HEK293 (cell line): ENCODE results near the gene TMEM61.

Experiments
- KLF7 ChIP-seq: fragments of 450-650 bp; formaldehyde crosslinking; IDR thresholded peaks from 2 replicates; pipeline ENCODE4 v1.5.1; 2016; ENCODE audit warnings: missing biosample characterization, missing genetic modification characterization, borderline replicate concordance
- MEIS1 ChIP-seq: sonication (generic); formaldehyde crosslinking; IDR thresholded peaks from 2 replicates; pipeline ENCODE4 v1.8.1; 2022; ENCODE audit warnings: missing genetic modification reagents, mild to moderate bottlenecking, borderline replicate concordance
- SETDB1 ChIP-seq: IDR thresholded peaks from one replicate; pipeline ENCODE4 v1.6.1; 2017; ENCODE audit warnings: mild to moderate bottlenecking, low read length, moderate library complexity, mixed read lengths; ENCODE audit not compliant: insufficient read length
- ZBTB21 ChIP-seq: fragments of 450-650 bp; formaldehyde crosslinking; IDR thresholded peaks from 2 replicates; pipeline ENCODE4 v1.5.1; 2017; ENCODE audit warnings: missing biosample characterization, missing genetic modification characterization
- ZNF121 ChIP-seq: fragments of 450-650 bp; formaldehyde crosslinking; IDR thresholded peaks from 2 replicates; pipeline ENCODE4 v1.5.1; 2016; ENCODE audit warnings: missing biosample characterization, missing genetic modification characterization
- ZNF248 ChIP-seq: fragments of 450-650 bp; formaldehyde crosslinking; IDR thresholded peaks from 2 replicates; pipeline ENCODE4 v1.5.1; 2017; ENCODE audit warnings: missing biosample characterization, missing genetic modification characterization
- ZNF274 ChIP-seq, 2 experiments: fragments of 200-500 bp in 1 of 2; fragments of 450-650 bp in 1 of 2; sonication (Bioruptor generic) in 1 of 2; formaldehyde crosslinking in 1 of 2; IDR thresholded peaks; 2 replicates each; pipeline versions ENCODE4 v1.5.1 to v1.6.1; 2014 to 2016; ENCODE audit warnings: borderline replicate concordance in 1 of 2, inconsistent platforms in 1 of 2, low read length in 1 of 2, missing biosample characterization in 1 of 2, missing genetic modification characterization in 1 of 2
- ZNF391 ChIP-seq: fragments of 450-650 bp; formaldehyde crosslinking; IDR thresholded peaks from 2 replicates; pipeline ENCODE4 v1.5.1; 2016; ENCODE audit warnings: low read depth, missing biosample characterization, missing genetic modification characterization, borderline replicate concordance
- TF ChIP-seq, protein P1 (sequence below): fragments of 450-650 bp; formaldehyde crosslinking; IDR thresholded peaks from 2 replicates; pipeline ENCODE4 v1.5.1; 2016; ENCODE audit warnings: missing biosample characterization, missing genetic modification characterization
- TF ChIP-seq, protein P2 (sequence below): fragments of 450-650 bp; formaldehyde crosslinking; IDR thresholded peaks from 2 replicates; pipeline ENCODE4 v1.5.1; 2017; ENCODE audit warnings: missing biosample characterization, missing genetic modification characterization
- TF ChIP-seq, protein P3 (sequence below): fragments of 450-650 bp; formaldehyde crosslinking; IDR thresholded peaks from 2 replicates; pipeline ENCODE4 v1.5.1; 2016; ENCODE audit warnings: missing biosample characterization, missing genetic modification characterization
- TF ChIP-seq, protein P4 (sequence below): fragments of 450-650 bp; formaldehyde crosslinking; optimal IDR thresholded peaks from 2 replicates; pipeline ENCODE3; 2016; ENCODE audit warnings: missing biosample characterization, mild to moderate bottlenecking, missing genetic modification characterization
- TF ChIP-seq, protein P5 (sequence below): fragments of 450-650 bp; formaldehyde crosslinking; IDR thresholded peaks from 2 replicates; pipeline ENCODE4 v1.5.1; 2016; ENCODE audit warnings: missing biosample characterization, missing genetic modification characterization
- TF ChIP-seq, protein P6 (sequence below): fragments of 450-650 bp; formaldehyde crosslinking; IDR thresholded peaks from 2 replicates; pipeline ENCODE4 v1.5.1; 2017; ENCODE audit warnings: missing biosample characterization, missing genetic modification characterization
- TF ChIP-seq, protein P7 (sequence below): fragments of 450-650 bp; formaldehyde crosslinking; IDR thresholded peaks from 2 replicates; pipeline ENCODE4 v1.5.0; 2017; ENCODE audit warnings: missing biosample characterization, missing genetic modification characterization, borderline replicate concordance

TMEM61 gene

DNA sequence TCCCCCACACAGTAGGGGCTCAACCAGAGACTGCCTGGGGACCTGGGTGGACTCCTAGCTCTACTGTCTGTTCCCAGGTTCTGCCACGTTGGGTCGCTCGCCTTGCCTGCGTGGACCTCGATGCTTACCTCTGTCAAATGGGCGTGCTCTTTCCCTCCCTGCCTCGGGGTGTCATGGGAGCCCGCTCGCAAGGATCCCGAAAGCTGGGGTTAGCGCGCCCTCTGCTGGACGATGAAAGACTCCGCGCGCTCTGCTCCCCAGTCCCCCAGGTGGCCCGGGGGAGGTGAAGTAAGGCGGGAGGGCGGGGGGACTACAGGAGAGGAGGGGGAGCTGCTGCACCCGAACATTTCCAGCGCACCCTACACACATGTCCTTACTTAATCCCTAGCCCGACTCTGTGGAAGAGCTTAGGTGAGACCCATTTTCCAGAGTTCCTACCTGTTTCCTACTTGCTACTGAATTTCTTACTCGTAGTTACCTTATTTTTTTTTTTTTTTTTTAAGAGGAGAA lies 16.0 kb downstream of the TMEM61 start (continued):
- TF ChIP-seq, protein P1, sequence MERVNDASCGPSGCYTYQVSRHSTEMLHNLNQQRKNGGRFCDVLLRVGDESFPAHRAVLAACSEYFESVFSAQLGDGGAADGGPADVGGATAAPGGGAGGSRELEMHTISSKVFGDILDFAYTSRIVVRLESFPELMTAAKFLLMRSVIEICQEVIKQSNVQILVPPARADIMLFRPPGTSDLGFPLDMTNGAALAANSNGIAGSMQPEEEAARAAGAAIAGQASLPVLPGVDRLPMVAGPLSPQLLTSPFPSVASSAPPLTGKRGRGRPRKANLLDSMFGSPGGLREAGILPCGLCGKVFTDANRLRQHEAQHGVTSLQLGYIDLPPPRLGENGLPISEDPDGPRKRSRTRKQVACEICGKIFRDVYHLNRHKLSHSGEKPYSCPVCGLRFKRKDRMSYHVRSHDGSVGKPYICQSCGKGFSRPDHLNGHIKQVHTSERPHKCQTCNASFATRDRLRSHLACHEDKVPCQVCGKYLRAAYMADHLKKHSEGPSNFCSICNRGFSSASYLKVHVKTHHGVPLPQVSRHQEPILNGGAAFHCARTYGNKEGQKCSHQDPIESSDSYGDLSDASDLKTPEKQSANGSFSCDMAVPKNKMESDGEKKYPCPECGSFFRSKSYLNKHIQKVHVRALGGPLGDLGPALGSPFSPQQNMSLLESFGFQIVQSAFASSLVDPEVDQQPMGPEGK (tag by site-specific recombination): peak; percentile 71
- TF ChIP-seq, protein P2, sequence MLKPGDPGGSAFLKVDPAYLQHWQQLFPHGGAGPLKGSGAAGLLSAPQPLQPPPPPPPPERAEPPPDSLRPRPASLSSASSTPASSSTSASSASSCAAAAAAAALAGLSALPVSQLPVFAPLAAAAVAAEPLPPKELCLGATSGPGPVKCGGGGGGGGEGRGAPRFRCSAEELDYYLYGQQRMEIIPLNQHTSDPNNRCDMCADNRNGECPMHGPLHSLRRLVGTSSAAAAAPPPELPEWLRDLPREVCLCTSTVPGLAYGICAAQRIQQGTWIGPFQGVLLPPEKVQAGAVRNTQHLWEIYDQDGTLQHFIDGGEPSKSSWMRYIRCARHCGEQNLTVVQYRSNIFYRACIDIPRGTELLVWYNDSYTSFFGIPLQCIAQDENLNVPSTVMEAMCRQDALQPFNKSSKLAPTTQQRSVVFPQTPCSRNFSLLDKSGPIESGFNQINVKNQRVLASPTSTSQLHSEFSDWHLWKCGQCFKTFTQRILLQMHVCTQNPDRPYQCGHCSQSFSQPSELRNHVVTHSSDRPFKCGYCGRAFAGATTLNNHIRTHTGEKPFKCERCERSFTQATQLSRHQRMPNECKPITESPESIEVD (tag by site-specific recombination): no peak
- TF ChIP-seq, protein P3, sequence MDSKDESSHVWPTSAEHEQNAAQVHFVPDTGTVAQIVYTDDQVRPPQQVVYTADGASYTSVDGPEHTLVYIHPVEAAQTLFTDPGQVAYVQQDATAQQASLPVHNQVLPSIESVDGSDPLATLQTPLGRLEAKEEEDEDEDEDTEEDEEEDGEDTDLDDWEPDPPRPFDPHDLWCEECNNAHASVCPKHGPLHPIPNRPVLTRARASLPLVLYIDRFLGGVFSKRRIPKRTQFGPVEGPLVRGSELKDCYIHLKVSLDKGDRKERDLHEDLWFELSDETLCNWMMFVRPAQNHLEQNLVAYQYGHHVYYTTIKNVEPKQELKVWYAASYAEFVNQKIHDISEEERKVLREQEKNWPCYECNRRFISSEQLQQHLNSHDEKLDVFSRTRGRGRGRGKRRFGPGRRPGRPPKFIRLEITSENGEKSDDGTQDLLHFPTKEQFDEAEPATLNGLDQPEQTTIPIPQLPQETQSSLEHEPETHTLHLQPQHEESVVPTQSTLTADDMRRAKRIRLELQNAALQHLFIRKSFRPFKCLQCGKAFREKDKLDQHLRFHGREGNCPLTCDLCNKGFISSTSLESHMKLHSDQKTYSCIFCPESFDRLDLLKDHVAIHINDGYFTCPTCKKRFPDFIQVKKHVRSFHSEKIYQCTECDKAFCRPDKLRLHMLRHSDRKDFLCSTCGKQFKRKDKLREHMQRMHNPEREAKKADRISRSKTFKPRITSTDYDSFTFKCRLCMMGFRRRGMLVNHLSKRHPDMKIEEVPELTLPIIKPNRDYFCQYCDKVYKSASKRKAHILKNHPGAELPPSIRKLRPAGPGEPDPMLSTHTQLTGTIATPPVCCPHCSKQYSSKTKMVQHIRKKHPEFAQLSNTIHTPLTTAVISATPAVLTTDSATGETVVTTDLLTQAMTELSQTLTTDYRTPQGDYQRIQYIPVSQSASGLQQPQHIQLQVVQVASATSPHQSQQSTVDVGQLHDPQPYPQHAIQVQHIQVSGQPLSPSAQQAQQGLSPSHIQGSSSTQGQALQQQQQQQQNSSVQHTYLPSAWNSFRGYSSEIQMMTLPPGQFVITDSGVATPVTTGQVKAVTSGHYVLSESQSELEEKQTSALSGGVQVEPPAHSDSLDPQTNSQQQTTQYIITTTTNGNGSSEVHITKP (tag by site-specific recombination): no peak
- TF ChIP-seq, protein P4, sequence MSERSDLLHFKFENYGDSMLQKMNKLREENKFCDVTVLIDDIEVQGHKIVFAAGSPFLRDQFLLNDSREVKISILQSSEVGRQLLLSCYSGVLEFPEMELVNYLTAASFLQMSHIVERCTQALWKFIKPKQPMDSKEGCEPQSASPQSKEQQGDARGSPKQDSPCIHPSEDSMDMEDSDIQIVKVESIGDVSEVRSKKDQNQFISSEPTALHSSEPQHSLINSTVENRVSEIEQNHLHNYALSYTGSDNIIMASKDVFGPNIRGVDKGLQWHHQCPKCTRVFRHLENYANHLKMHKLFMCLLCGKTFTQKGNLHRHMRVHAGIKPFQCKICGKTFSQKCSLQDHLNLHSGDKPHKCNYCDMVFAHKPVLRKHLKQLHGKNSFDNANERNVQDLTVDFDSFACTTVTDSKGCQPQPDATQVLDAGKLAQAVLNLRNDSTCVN (tag by site-specific recombination): peak; percentile 8
- TF ChIP-seq ZNF391 (tag by site-specific recombination): peak; percentile 54; the same call in 1 of the 2 replicates
- no peak for TF ChIP-seq ZNF248
- TF ChIP-seq, protein P5, sequence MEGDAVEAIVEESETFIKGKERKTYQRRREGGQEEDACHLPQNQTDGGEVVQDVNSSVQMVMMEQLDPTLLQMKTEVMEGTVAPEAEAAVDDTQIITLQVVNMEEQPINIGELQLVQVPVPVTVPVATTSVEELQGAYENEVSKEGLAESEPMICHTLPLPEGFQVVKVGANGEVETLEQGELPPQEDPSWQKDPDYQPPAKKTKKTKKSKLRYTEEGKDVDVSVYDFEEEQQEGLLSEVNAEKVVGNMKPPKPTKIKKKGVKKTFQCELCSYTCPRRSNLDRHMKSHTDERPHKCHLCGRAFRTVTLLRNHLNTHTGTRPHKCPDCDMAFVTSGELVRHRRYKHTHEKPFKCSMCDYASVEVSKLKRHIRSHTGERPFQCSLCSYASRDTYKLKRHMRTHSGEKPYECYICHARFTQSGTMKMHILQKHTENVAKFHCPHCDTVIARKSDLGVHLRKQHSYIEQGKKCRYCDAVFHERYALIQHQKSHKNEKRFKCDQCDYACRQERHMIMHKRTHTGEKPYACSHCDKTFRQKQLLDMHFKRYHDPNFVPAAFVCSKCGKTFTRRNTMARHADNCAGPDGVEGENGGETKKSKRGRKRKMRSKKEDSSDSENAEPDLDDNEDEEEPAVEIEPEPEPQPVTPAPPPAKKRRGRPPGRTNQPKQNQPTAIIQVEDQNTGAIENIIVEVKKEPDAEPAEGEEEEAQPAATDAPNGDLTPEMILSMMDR: peak; percentile 84
- peak; percentile 10; the same call in 1 of the 2 replicates for TF ChIP-seq ZNF121
- no peak for TF ChIP-seq SETDB1
- TF ChIP-seq, protein P6, sequence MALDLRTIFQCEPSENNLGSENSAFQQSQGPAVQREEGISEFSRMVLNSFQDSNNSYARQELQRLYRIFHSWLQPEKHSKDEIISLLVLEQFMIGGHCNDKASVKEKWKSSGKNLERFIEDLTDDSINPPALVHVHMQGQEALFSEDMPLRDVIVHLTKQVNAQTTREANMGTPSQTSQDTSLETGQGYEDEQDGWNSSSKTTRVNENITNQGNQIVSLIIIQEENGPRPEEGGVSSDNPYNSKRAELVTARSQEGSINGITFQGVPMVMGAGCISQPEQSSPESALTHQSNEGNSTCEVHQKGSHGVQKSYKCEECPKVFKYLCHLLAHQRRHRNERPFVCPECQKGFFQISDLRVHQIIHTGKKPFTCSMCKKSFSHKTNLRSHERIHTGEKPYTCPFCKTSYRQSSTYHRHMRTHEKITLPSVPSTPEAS (tag by site-specific recombination): no peak
- no peak for TF ChIP-seq ZBTB21 (tag by site-specific recombination)
- no peak for TF ChIP-seq KLF7 (tag by site-specific recombination)
- TF ChIP-seq ZNF274 (IDR thresholded peaks at IDR 0.05; ENCODE audit: low read length): no peak
- no peak for TF ChIP-seq ZNF274 (tag by site-specific recombination; IDR thresholded peaks at IDR 0.05; ENCODE audit: borderline replicate concordance)
- TF ChIP-seq MEIS1 (CRISPR knock-in tag): no peak
- TF ChIP-seq, protein P7, sequence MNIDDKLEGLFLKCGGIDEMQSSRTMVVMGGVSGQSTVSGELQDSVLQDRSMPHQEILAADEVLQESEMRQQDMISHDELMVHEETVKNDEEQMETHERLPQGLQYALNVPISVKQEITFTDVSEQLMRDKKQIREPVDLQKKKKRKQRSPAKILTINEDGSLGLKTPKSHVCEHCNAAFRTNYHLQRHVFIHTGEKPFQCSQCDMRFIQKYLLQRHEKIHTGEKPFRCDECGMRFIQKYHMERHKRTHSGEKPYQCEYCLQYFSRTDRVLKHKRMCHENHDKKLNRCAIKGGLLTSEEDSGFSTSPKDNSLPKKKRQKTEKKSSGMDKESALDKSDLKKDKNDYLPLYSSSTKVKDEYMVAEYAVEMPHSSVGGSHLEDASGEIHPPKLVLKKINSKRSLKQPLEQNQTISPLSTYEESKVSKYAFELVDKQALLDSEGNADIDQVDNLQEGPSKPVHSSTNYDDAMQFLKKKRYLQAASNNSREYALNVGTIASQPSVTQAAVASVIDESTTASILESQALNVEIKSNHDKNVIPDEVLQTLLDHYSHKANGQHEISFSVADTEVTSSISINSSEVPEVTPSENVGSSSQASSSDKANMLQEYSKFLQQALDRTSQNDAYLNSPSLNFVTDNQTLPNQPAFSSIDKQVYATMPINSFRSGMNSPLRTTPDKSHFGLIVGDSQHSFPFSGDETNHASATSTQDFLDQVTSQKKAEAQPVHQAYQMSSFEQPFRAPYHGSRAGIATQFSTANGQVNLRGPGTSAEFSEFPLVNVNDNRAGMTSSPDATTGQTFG: no peak
